ENCODE data around the gene ACO1.

The ACO1 gene

GRCh38 chr9:32502464-32502863 is 118.0 kb downstream of the ACO1 start:
- no peak for DNase-seq

GRCh38 chr9:32503008-32503407 is 118.6 kb downstream of the ACO1 start:
- DNase-seq = no peak

Measured in DMS79 treated with DMSO at 0.1 percent for 48 hours (cell line).